ENCODE results near the gene PPP1R9B.
A peak's percentile ranks its signal among the peaks of the same experiment; 100 is the strongest.

PPP1R9B gene, protein sequence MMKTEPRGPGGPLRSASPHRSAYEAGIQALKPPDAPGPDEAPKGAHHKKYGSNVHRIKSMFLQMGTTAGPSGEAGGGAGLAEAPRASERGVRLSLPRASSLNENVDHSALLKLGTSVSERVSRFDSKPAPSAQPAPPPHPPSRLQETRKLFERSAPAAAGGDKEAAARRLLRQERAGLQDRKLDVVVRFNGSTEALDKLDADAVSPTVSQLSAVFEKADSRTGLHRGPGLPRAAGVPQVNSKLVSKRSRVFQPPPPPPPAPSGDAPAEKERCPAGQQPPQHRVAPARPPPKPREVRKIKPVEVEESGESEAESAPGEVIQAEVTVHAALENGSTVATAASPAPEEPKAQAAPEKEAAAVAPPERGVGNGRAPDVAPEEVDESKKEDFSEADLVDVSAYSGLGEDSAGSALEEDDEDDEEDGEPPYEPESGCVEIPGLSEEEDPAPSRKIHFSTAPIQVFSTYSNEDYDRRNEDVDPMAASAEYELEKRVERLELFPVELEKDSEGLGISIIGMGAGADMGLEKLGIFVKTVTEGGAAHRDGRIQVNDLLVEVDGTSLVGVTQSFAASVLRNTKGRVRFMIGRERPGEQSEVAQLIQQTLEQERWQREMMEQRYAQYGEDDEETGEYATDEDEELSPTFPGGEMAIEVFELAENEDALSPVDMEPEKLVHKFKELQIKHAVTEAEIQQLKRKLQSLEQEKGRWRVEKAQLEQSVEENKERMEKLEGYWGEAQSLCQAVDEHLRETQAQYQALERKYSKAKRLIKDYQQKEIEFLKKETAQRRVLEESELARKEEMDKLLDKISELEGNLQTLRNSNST

GRCh38 chr17:50150354-50151040 is at the start of gene PPP1R9B:
TSS of gene PPP1R9B (minus strand) at chr17:50150677. CDS start at chr17:50150513, 164 bp downstream.
- DNase-seq: peak in 1 of 2 donors; percentile 36

- peak; percentile 64 to 73 for DNase-seq
These were observed 49.5 kb upstream of the PPP1R9B start for GRCh38 chr17:50199803-50200456.

GRCh38 chr17:50199211-50199802 is 48.8 kb upstream of the PPP1R9B start:
- no peak for DNase-seq

DNA sequence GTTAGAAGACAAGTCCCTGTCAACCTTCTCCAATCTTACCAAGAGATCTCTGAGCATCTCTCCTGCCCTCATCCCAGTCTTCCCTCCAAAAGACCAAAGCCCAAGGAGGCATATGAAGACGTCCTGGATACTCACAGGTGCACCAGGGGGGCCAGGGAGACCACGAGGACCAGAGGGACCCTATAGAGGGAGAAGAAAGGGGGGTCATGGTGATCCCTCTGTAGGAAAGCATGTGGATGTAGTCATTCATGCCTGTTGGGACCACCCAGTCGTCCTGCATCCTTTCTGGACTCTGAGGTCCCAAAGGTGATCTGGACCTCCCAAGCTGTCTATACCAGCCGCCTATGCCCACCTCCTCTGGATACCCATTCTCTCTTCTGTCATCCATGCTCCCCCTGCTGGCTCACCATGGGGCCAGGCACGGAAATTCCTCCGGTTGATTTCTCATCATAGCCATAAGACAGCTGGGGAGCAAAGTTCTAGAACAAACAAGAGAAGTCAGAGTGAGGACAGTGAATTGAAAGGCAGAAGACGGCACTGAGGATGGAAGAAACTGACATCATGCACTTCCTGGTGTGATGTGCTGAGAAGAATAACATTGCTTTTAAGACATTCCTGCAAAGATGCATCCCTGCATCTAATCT is 47.7 kb upstream of the PPP1R9B start:
- DNase-seq: peak; percentile 66

DNA sequence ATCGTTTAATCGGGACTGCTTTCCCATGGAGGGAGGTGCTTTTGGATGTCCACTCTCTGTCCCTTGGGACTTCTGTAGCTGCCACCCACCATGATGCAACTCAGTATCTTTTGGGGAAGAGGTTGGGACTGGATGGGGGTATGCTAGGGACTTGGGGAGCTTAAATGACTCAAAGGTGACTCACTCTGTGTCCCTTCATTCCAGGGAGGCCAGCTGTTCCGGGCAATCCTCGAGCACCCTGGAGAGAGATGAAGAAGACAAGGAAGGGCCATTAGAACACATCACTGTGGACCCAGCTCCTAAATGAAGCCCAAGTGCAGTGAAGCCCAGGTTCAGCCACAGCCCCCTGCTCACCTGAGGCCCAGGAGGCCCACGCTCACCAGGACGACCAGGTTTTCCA is 46.3 kb upstream of the PPP1R9B start:
- no peak for DNase-seq

DNA sequence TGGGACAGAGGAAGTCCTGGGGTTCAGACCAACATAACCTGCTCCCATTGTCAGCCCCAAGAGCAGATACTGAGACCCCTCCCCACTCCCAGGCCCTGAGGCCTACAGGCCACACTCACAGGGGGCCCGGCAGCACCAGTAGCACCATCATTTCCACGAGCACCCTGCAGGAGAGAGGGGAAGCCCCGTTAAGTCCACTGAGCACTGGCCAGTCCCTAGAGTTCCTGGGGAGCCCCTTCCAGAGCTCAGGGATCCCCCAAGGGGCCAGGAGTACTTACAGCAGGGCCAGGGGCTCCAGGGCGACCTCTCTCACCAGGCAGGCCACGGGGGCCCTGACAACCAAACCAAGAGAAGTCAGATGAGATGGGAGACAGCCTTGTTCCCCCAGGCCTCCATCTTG is 45.6 kb upstream of the PPP1R9B start:
- no peak for DNase-seq

GRCh38 chr17:50194934-50195865 is 44.7 kb upstream of the PPP1R9B start:
- DNase-seq: no peak

DNA sequence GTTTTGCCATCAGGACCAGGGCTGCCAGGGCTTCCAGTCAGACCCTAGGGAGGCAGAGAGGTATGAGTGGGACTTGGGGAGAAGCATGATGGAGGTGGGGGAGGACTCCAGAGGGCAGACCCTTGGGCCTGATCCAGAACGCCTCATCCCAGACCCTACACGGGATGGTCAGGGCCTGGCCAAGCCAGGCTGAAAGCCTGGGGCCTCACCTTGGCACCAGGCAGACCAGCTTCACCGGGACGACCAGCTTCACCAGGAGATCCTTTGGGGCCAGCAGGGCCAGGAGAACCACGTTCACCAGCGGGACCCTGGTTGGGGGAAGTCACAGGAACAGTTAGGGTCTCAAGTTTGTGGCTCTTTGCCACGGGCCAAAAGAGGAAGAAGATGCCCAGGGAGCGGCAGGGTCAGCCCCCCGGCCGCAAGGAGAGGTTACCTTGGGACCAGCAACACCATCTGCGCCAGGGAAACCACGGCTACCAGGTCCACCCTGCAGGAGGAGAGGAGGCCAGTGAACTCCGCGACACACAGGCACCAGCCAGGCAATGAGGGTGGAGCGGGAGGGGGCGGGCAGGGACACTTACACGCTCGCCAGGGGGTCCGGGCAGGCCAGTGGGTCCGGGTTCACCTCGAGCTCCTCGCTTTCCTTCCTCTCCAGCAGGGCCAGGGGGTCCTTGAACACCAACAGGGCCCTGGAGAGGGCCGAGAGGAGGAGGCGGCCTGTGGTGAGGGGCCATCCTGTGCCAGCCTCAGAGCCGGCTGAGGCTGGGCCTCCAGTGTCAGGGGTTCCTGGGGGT is 43.9 kb upstream of the PPP1R9B start:
- no peak for DNase-seq

DNA sequence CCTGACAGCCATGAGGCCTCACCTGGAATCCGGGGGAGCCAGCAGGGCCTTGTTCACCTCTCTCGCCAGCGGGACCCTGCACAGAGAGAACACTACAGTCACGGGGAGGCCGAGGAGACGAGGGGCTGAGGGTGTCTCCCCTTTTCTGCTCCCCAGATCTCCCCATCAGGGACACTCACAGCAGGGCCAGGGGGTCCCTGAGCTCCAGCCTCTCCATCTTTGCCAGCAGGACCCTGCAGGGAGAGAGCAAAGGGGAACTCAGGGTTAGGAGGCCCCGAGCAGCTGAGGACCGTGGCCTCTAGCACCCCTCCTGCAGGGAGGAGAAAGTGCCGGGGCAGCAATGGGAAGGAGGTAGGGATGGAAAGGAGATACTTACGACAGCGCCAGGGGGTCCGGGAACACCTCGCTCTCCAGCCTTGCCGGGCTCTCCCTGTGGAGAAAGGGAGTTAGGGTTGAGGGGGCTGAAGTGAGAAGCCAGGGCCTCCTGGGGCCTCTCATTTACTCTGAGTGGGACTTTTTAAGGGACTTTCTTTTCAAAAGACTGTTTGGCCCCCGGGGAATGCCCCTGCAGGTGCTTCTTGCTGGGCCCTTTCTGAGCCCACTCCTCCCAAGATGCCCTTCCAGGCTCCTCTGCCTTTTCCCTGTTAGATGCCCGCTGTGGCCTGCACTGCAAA is 42.3 kb upstream of the PPP1R9B start:
- no peak for DNase-seq

DNA sequence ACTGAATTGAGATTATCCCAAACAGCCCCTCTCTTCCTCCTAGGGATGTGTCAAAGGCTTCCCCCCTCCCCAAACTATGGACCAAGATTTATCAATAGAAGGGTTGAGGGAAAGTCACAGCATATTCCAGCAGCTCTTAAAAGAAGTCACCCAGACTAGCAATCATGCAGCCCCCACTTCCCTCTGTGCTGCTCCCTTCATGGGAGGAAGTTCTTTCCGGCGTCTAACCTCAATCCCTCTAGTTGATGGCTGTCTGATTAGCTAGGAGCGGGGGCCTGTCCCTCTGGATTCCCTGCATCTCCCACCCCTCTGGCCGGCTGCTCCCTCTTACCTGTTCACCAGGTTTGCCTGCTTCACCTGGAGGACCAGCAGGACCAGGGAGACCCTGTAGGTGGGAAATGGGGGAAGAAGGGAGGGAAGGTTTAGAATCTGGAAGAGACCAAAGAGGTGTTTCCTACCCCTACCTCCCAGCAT is 41.7 kb upstream of the PPP1R9B start:
- no peak for DNase-seq

DNA sequence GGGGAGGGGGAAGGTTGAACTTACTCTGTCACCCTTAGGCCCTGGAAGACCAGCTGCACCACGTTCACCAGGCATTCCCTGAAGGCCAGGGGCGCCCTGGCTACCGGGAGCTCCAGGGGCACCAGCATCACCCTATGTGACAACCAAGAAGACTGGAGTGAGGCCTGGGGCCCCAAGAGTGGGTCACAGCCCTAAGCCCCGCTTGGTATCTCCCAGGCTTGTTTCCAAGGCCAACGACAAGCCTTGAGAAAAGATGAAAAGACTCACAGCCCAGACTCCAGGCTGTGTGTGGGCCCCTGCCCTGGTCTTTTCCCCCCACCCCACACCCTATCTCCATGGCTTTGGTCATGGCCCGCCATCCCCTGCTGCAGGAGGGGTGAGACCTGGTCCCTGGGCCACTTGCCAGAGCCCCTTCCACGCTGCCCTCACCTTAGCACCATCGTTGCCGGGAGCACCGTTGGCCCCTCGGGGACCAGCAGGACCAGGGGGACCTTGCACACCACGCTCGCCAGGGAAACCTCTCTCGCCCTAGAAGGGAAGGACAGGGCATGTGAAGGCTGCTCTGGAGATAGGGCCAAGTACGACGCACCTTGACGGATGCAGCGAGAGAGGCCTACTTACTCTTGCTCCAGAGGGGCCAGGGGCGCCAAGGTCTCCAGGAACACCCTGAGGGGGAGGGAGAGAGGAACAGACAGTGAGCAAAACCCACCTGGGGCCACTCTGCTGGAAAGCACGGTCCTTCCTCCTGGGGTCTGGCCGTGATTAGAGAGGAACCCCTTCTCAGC is 41.1 kb upstream of the PPP1R9B start:
- no peak for DNase-seq

GRCh38 chr17:50190603-50191358 is 40.3 kb upstream of the PPP1R9B start:
- no peak for DNase-seq

- no peak for DNase-seq
These were observed 39.8 kb upstream of the PPP1R9B start for GRCh38 chr17:50190293-50190602.

GRCh38 chr17:50189550-50190292 is 39.2 kb upstream of the PPP1R9B start:
- DNase-seq: no peak

- no peak for DNase-seq
These were observed 38.6 kb upstream of the PPP1R9B start for GRCh38 chr17:50188921-50189549.

- DNase-seq: no peak
These were observed 38.0 kb upstream of the PPP1R9B start for GRCh38 chr17:50188531-50188920.

Data from stimulated activated CD4-positive, alpha-beta T cell treated with anti-CD3 and anti-CD28 coated beads, Interleukin-2, amount 100 ng/mL, for 24 hours (primary cell).